B cell (primary cell): ENCODE results near the gene KLHL18. TPM values are rescaled to one million over a fixed set of nuclear protein-coding genes. Genes with fewer than 3 reads are reported as not detected.

Source experiments
- ATAC-seq: fragments of 200-7000 bp; cut with Tn5 transposase; one replicate; pipeline ENCODE4 v1.10.0; 2021; ENCODE audit warnings: low read depth, mild to moderate bottlenecking, moderate number of reproducible peaks, moderate library complexity
- CTCF ChIA-PET: fragments of 350-600 bp; sonication (Branson Sonifier 250); formaldehyde crosslinking; loops from one replicate; lab custom pipeline; 2021; ENCODE audit warnings: antibody characterized with exemption, inconsistent platforms; lab: Charles Lee
- POLR2A ChIA-PET: fragments of 350-600 bp; sonication (Branson Sonifier 250); formaldehyde crosslinking; loops from one replicate; lab custom pipeline; 2021; ENCODE audit warnings: antibody characterized with exemption; lab: Charles Lee
- DNase-seq: peaks from one replicate; pipeline ENCODE4 v3.0.0; 2013
- H2AFZ ChIP-seq: 2 replicates; pipeline ENCODE4 v1.6.1; 2012; ENCODE audit warnings: mild to moderate bottlenecking, low read depth, low read length; ENCODE audit not compliant: insufficient read depth, poor library complexity, severe bottlenecking
- H3K27ac ChIP-seq, 2 donors: 1 replicate in 1 of 2; 2 replicates in 1 of 2; pipeline ENCODE4 v1.5.1; 2012 to 2013; ENCODE audit warnings: low read length in 2 of 2, mild to moderate bottlenecking in 2 of 2, moderate library complexity in 1 of 2
- H3K27me3 ChIP-seq, 4 experiments: fragments of 200-600 bp in 1 of 4; sonication (generic) in 1 of 4; replicated peaks in 1 of 4; 1 replicate in 2 of 4; 2 replicates in 2 of 4; pipeline versions ENCODE4 v1.6.1 to v1.7.0; 2013 to 2016; ENCODE audit warnings: low read length in 3 of 4, mild to moderate bottlenecking in 2 of 4, mixed read lengths in 1 of 4, moderate library complexity in 1 of 4; ENCODE audit not compliant: insufficient read depth in 4 of 4, control insufficient read depth in 3 of 4; ENCODE audit errors: control extremely low read depth in 1 of 4
- H3K36me3 ChIP-seq, 2 experiments: replicated peaks in 1 of 2; 1 replicate in 1 of 2; 2 replicates in 1 of 2; pipeline versions ENCODE4 v1.6.1 to v1.7.1; 2013; ENCODE audit warnings: low read length in 1 of 2; ENCODE audit not compliant: insufficient read depth in 2 of 2, control insufficient read depth in 1 of 2; ENCODE audit errors: control extremely low read depth in 1 of 2, extremely low read depth in 1 of 2
- H3K4me1 ChIP-seq, 2 donors: fragments of 200-600 bp in 1 of 2; sonication (generic) in 1 of 2; 1 replicate in 1 of 2; 2 replicates in 1 of 2; pipeline versions ENCODE4 v1.5.1 to v1.6.1; 2013 to 2017; ENCODE audit warnings: low read length in 2 of 2; ENCODE audit not compliant: control insufficient read depth in 2 of 2, insufficient read depth in 2 of 2
- H3K4me2 ChIP-seq: replicated peaks from 2 replicates; pipeline ENCODE3; 2012; ENCODE audit warnings: mild to moderate bottlenecking, low read depth, low read length; ENCODE audit not compliant: poor library complexity, severe bottlenecking
- H3K4me3 ChIP-seq, 5 experiments: fragments of 200-600 bp in 1 of 5; sonication (generic) in 1 of 5; 1 replicate in 3 of 5; 2 replicates in 2 of 5; pipeline versions ENCODE4 v1.5.1 to v1.7.0; 2011 to 2016; ENCODE audit warnings: low read length in 4 of 5, mild to moderate bottlenecking in 4 of 5, low read depth in 2 of 5, control low read depth in 1 of 5, moderate library complexity in 1 of 5; ENCODE audit not compliant: insufficient read depth in 1 of 5; ENCODE audit errors: control extremely low read depth in 1 of 5, extremely low read depth in 1 of 5
- H3K79me2 ChIP-seq: fragments of 200-600 bp; sonication (generic); one replicate; pipeline ENCODE4 v1.6.0; 2016; ENCODE audit warnings: low read length; ENCODE audit not compliant: control insufficient read depth, insufficient read depth
- H3K9ac ChIP-seq: fragments of 200-600 bp; sonication (generic); 2 replicates; pipeline ENCODE4 v1.6.1; 2017; ENCODE audit warnings: mild to moderate bottlenecking, low read length, moderate library complexity
- H3K9me3 ChIP-seq, 3 donors: one replicate each; pipeline versions ENCODE4 v1.6.1 to v1.7.1; 2013; ENCODE audit warnings: low read length in 2 of 3; ENCODE audit not compliant: control insufficient read depth in 2 of 3, insufficient read depth in 1 of 3; ENCODE audit errors: control extremely low read depth in 1 of 3
- H4K20me1 ChIP-seq: 2 replicates; pipeline ENCODE4 v1.6.0; 2012; ENCODE audit warnings: mild to moderate bottlenecking, low read length; ENCODE audit not compliant: insufficient read depth, control insufficient read depth, poor library complexity, severe bottlenecking
- H3K27ac Mint-ChIP-seq: one replicate; pipeline ENCODE4 v1.8.0; 2021; ENCODE audit warnings: mixed read lengths
- H3K27me3 Mint-ChIP-seq: one replicate; pipeline ENCODE4 v1.8.0; 2021; ENCODE audit warnings: mixed read lengths
- H3K4me1 Mint-ChIP-seq: one replicate; pipeline ENCODE4 v1.8.0; 2021; ENCODE audit warnings: mixed read lengths
- H3K4me3 Mint-ChIP-seq: one replicate; pipeline ENCODE4 v1.8.0; 2021; ENCODE audit warnings: mixed read lengths
- H3K9me3 Mint-ChIP-seq: one replicate; pipeline ENCODE4 v1.8.0; 2022; ENCODE audit warnings: mixed read lengths; ENCODE audit not compliant: insufficient read depth
- EZH2 ChIP-seq: IDR thresholded peaks from 2 replicates; pipeline ENCODE4 v1.6.1; 2012; ENCODE audit warnings: borderline replicate concordance, low read depth, mild to moderate bottlenecking, moderate library complexity, low read length; ENCODE audit not compliant: insufficient read depth, poor library complexity, severe bottlenecking
- WGBS: methylation state at CpG from one replicate; pipeline ENCODE4 v1.1.5; 2013; ENCODE audit warnings: missing lambda C conversion rate; ENCODE audit not compliant: insufficient coverage; 5-methylcytosine and 5-hydroxymethylcytosine counted together
- intact Hi-C: fragments of 100-400 bp; cut with micrococcal nuclease; formaldehyde crosslinking; loops from one replicate; pipeline ENCODE4 v1.10.0; 2022
- polyA plus RNA-seq: library from polyadenylated mRNA; depleted of rRNA; stranded (reverse); fragments of >200 nt; gene quantifications from 2 replicates; pipeline ENCODE4 v1.2.3, GENCODE V29; 2012
- total RNA-seq, 2 donors: library from RNA; stranded (reverse); fragments of 120-200 nt in 1 of 2; gene quantifications; 1 replicate in 1 of 2; 2 replicates in 1 of 2; pipeline versions ENCODE4 v1.2.3 to v1.2.4, GENCODE V29; 2013 to 2022
- TF ChIP-seq, protein P1 (sequence below): fragments of 200-600 bp; IDR thresholded peaks from one replicate; pipeline ENCODE4 v1.8.0; 2022; ENCODE audit warnings: antibody characterized with exemption, mild to moderate bottlenecking

The KLHL18 gene
- total and polyA plus RNA-seq, 2 donors (not counting 1 experiment from before 2014, with no cell fraction given): 30.9 to 50.8 TPM

GRCh38 chr3:47310391-47310790 lies 27.6 kb downstream of the KLHL18 start:
- Histone ChIP-seq H3K9me3 (no peaks in the 10 kb centered on the region), H3K36me3 (peaks cover 0 to 7% of the 10 kb centered on the region in 2 experiments), H3K27me3 (no peaks in the 10 kb centered on the region), H3K27ac (no peak overlapping the region), H3K9ac (no peak overlapping the region), H3K4me2 (no peak overlapping the region), H4K20me1 (peaks cover 35% of the 10 kb centered on the region), H2AFZ (no peak overlapping the region), H3K79me2 (peaks cover 64% of the 10 kb centered on the region), H3K4me3 (no peak overlapping the region), H3K4me1 (peaks cover 3 to 6% of the 10 kb centered on the region in 2 donors)
- ChIA-PET CTCF (interaction anchor here (0.8 kb wide), 1 partner anchor 14 kb away, joined by 3 read pairs; no protein-coding TSS in a partner anchor), POLR2A (no interaction called here)
- no peak overlapping the region for H3K27ac Mint-ChIP-seq
- no peak for DNase-seq
- no peak overlapping the region for H3K4me3 Mint-ChIP-seq
- peaks cover 38% of the 10 kb centered on the region for H3K4me1 Mint-ChIP-seq
- intact Hi-C loops: no loop called here
- ATAC-seq: no peak
- TF ChIP-seq, protein P1, sequence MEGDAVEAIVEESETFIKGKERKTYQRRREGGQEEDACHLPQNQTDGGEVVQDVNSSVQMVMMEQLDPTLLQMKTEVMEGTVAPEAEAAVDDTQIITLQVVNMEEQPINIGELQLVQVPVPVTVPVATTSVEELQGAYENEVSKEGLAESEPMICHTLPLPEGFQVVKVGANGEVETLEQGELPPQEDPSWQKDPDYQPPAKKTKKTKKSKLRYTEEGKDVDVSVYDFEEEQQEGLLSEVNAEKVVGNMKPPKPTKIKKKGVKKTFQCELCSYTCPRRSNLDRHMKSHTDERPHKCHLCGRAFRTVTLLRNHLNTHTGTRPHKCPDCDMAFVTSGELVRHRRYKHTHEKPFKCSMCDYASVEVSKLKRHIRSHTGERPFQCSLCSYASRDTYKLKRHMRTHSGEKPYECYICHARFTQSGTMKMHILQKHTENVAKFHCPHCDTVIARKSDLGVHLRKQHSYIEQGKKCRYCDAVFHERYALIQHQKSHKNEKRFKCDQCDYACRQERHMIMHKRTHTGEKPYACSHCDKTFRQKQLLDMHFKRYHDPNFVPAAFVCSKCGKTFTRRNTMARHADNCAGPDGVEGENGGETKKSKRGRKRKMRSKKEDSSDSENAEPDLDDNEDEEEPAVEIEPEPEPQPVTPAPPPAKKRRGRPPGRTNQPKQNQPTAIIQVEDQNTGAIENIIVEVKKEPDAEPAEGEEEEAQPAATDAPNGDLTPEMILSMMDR: no peak
- TF ChIP-seq EZH2: no peak
- H3K27me3 Mint-ChIP-seq: no peaks in the 10 kb centered on the region
- no peaks in the 10 kb centered on the region for H3K9me3 Mint-ChIP-seq
- 100% methylated on average over 4 of the region's 4 CpGs for WGBS

GRCh38 chr3:47313341-47314055 lies 30.8 kb downstream of the KLHL18 start:
- ChIA-PET POLR2A (interaction anchor here (0.6 kb wide), 1 partner anchor 9 kb away, joined by 3 read pairs; no protein-coding TSS in a partner anchor), CTCF (interaction anchor here (1.5 to 2.3 kb wide), 3 partner anchors 10 to 50 kb away, joined by 3 to 13 read pairs (median 6); no protein-coding TSS in a partner anchor)
- Mint-ChIP-seq H3K4me3 (no peak overlapping the region), H3K27me3 (no peaks in the 10 kb centered on the region), H3K9me3 (no peaks in the 10 kb centered on the region), H3K4me1 (peaks cover 21% of the 10 kb centered on the region), H3K27ac (no peak overlapping the region)
- TF ChIP-seq, protein P1: no peak
- TF ChIP-seq EZH2: no peak
- Histone ChIP-seq H3K27ac (no peak overlapping the region), H3K9ac (no peak overlapping the region), H2AFZ (no peak overlapping the region), H3K9me3 (no peaks in the 10 kb centered on the region), H3K4me1 (peaks cover 0 to 3% of the 10 kb centered on the region in 2 donors), H3K79me2 (peaks cover 49% of the 10 kb centered on the region), H3K4me3 (no peak overlapping the region), H4K20me1 (peaks cover 37% of the 10 kb centered on the region), H3K36me3 (peaks cover 0 to under 1% of the 10 kb centered on the region in 2 experiments), H3K4me2 (no peak overlapping the region), H3K27me3 (no peaks in the 10 kb centered on the region)
- 80% methylated on average over 1 of the region's 1 CpG for WGBS
- ATAC-seq: no peak
- intact Hi-C loops: no loop called here
- DNase-seq: no peak
